Colonic mucosa (tissue), 4 donors: ENCODE measurements around the gene KLF15. TPM values are rescaled to one million over a fixed set of nuclear protein-coding genes. Genes with fewer than 3 reads are reported as not detected.

Experiments used
- DNase-seq: peaks from one replicate; pipeline ENCODE4 v3.0.0-alpha.2; 2020
- H3K27ac ChIP-seq: fragments of 200-600 bp; one replicate; pipeline ENCODE4 v1.8.0; 2021
- H3K27me3 ChIP-seq: fragments of 200-600 bp; one replicate; pipeline ENCODE4 v1.8.0; 2021
- H3K36me3 ChIP-seq: fragments of 200-600 bp; one replicate; pipeline ENCODE4 v1.8.0; 2021
- H3K4me1 ChIP-seq: fragments of 200-600 bp; one replicate; pipeline ENCODE4 v1.8.0; 2021; ENCODE audit warnings: mild to moderate bottlenecking
- H3K4me3 ChIP-seq: fragments of 200-600 bp; one replicate; pipeline ENCODE4 v1.8.0; 2021
- H3K9ac ChIP-seq, 2 donors: one replicate each; pipeline ENCODE4 v1.7.0; 2013; ENCODE audit warnings: control low read depth in 2 of 2, low read depth in 2 of 2, low read length in 2 of 2
- H3K9me3 ChIP-seq: fragments of 200-600 bp; one replicate; pipeline ENCODE4 v1.8.0; 2021
- intact Hi-C: fragments of 100-400 bp; cut with DNase I; formaldehyde crosslinking; loops from one replicate; pipeline ENCODE4 v1.14.1; 2022
- total RNA-seq, 2 donors: library from RNA; stranded (reverse); fragmentation: NEBNext Ultra II Directional in 1 of 2; extraction: Animal tissue kit (Norgen Biotek cat#: 25700) in 1 of 2; gene quantifications; one replicate each; pipeline ENCODE4 v1.2.1, GENCODE V29; 2021
- TF ChIP-seq, protein P1 (sequence below): fragments of 200-600 bp; IDR thresholded peaks from one replicate; pipeline ENCODE4 v1.8.0; 2022; ENCODE audit warnings: antibody characterized with exemption, mild to moderate bottlenecking
- donor health status: healthy.
- donor health status: DM: no; HTN: no; CAD: no.
- donor health status: DM: no; HTN: no; CAD: no.

KLF15 gene
- total RNA-seq, 2 donors from 2014 or later = 0.66 to 1.9 TPM

DNA sequence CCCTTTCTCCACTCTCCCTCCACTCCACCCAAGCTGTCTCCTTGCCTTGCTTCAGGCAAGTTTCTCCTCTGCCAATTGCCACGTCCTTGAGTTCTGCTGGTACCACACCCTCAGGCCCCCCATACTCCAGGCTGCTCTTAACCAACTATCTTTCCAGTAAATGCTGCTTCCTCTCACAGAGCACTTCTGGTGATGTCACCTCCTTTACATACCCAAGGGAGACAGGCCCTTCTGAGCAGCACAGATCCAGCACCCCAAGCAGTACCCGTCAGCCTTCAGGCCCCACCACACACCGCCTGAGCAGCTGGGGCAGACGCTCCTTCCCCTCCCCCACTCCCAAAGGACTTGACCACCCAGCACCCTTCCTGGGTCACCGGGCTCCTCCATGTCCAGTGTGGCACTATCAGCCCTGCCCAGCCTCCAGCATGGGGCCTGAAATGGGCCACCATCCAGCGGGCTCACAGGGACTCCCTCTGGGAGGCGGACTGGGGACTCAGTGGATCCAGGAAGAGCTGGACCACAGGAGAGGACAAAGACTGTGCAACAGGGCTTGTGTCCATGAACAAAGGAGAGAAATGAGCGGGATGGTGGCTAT, 50.2 kb downstream of the KLF15 start:
- TF ChIP-seq, protein P1, sequence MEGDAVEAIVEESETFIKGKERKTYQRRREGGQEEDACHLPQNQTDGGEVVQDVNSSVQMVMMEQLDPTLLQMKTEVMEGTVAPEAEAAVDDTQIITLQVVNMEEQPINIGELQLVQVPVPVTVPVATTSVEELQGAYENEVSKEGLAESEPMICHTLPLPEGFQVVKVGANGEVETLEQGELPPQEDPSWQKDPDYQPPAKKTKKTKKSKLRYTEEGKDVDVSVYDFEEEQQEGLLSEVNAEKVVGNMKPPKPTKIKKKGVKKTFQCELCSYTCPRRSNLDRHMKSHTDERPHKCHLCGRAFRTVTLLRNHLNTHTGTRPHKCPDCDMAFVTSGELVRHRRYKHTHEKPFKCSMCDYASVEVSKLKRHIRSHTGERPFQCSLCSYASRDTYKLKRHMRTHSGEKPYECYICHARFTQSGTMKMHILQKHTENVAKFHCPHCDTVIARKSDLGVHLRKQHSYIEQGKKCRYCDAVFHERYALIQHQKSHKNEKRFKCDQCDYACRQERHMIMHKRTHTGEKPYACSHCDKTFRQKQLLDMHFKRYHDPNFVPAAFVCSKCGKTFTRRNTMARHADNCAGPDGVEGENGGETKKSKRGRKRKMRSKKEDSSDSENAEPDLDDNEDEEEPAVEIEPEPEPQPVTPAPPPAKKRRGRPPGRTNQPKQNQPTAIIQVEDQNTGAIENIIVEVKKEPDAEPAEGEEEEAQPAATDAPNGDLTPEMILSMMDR = no peak
- Histone ChIP-seq H3K36me3 (no peaks in the 10 kb centered on the region), H3K9ac (no peak overlapping the region), H3K4me3 (no peak overlapping the region), H3K27ac (no peak overlapping the region), H3K27me3 (no peaks in the 10 kb centered on the region), H3K4me1 (no peaks in the 10 kb centered on the region), H3K9me3 (no peaks in the 10 kb centered on the region)
- intact Hi-C loops = no loop called here
- no peak for DNase-seq

DNA sequence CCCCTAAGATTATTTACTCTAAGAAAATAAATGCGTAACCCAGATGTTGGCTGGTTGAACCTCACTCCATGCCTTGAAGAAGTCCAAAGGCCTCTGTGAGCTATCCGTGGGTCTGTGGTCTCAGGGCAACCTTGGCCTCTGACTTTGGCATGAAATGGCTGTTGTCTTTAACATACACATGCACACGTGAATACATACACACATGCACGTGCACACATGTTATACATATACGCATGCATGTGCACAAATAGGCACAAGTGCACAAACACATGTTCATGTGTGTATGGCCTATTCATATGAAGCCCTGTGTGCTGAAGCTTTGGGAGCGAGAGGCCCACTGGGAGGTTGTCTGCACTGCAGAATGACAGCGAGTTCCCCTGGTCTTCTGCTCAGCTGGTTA, 50.8 kb downstream of the KLF15 start:
- Histone ChIP-seq H3K27ac (no peak overlapping the region), H3K4me3 (no peak overlapping the region), H3K9ac (no peak overlapping the region), H3K36me3 (no peaks in the 10 kb centered on the region), H3K9me3 (no peaks in the 10 kb centered on the region), H3K27me3 (no peaks in the 10 kb centered on the region), H3K4me1 (no peaks in the 10 kb centered on the region)
- no peak for DNase-seq
- intact Hi-C loops = no loop called here
- TF ChIP-seq, protein P1 = no peak

DNA sequence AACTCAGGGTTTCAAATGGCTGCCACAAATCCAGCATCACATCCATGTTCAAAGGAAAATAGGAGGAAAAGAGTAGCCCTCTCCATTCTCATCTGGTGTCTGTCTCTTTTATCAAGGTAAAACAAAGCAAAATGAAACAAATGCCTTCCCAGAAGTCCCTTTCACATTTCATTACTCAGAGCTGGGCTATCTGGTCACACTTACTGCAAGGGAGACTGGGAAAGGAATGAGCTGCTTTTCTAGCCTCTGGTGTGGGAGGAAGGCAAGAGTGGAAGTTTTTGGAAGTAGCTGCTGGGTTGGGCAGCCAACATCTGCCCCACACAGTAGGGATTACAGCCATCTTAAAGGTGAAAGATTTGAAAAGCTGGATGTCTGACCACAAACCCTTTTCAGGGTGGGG, 51.8 kb downstream of the KLF15 start:
- H3K27ac ChIP-seq = no peak overlapping the region
- TF ChIP-seq, protein P1 = no peak
- DNase-seq = no peak
- no peak overlapping the region for H3K4me3 ChIP-seq
- no peaks in the 10 kb centered on the region for H3K36me3 ChIP-seq
- intact Hi-C loops = no loop called here
- H3K9ac ChIP-seq = no peak overlapping the region
- H3K27me3 ChIP-seq = no peaks in the 10 kb centered on the region
- H3K9me3 ChIP-seq = no peaks in the 10 kb centered on the region
- no peaks in the 10 kb centered on the region for H3K4me1 ChIP-seq

DNA sequence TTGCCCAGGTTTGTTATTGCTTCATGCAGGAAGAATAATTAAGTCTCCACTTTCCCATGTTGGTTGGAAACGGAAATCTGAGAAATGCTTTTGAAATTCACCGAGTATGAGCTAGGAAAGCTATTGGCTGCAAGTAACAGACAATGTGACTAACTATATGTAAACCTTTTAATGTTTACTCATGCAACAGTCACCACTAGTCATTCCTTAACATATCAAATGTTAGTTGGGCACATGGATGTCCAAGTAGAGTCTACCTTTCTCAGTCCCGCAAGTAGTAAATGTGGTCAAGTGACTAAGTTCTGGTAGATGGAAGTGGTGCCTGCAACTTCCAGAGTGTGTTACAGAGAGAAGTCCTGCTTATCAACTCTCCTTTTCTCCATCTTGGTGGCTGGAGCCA, 52.5 kb downstream of the KLF15 start:
- DNase-seq = no peak
- Histone ChIP-seq H3K9ac (no peak overlapping the region), H3K27me3 (no peaks in the 10 kb centered on the region), H3K4me3 (no peak overlapping the region), H3K9me3 (no peaks in the 10 kb centered on the region), H3K4me1 (no peaks in the 10 kb centered on the region), H3K36me3 (no peaks in the 10 kb centered on the region), H3K27ac (no peak overlapping the region)
- TF ChIP-seq, protein P1 = no peak
- intact Hi-C loops = no loop called here

DNA sequence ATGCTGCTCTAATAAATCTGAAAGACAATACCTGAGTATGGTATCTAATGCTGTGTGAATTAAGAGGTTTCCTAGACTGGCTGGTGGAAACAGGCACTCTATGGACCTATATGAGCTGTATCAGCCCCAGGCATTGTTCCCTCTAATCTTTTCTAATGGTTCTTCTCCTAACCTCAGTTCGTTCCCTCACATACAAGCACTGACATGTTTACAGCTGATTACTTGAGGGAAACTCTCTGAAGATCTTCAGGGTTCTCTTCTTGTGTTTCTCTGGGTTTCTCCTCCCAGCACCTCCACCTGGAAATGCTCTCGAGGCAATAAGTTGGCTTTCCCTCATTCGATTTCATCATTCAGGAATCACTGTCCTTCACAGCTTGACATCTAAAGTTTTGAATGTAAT, 52.9 kb downstream of the KLF15 start:
- TF ChIP-seq, protein P1 = no peak
- no peaks in the 10 kb centered on the region for H3K27me3 ChIP-seq
- no peaks in the 10 kb centered on the region for H3K4me1 ChIP-seq
- no peak for DNase-seq
- H3K36me3 ChIP-seq = no peaks in the 10 kb centered on the region
- H3K4me3 ChIP-seq = no peak overlapping the region
- no peak overlapping the region for H3K9ac ChIP-seq
- H3K9me3 ChIP-seq = no peaks in the 10 kb centered on the region
- intact Hi-C loops = no loop called here
- no peak overlapping the region for H3K27ac ChIP-seq
